DMS79 (cell line): ENCODE data around the gene GRAMD4.

ENCODE experiments used
- DNase-seq: peaks from one replicate; lab custom pipeline; 2025; lab: John Stamatoyannopoulos, UW

The GRAMD4 gene, protein sequence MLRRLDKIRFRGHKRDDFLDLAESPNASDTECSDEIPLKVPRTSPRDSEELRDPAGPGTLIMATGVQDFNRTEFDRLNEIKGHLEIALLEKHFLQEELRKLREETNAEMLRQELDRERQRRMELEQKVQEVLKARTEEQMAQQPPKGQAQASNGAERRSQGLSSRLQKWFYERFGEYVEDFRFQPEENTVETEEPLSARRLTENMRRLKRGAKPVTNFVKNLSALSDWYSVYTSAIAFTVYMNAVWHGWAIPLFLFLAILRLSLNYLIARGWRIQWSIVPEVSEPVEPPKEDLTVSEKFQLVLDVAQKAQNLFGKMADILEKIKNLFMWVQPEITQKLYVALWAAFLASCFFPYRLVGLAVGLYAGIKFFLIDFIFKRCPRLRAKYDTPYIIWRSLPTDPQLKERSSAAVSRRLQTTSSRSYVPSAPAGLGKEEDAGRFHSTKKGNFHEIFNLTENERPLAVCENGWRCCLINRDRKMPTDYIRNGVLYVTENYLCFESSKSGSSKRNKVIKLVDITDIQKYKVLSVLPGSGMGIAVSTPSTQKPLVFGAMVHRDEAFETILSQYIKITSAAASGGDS

DNA sequence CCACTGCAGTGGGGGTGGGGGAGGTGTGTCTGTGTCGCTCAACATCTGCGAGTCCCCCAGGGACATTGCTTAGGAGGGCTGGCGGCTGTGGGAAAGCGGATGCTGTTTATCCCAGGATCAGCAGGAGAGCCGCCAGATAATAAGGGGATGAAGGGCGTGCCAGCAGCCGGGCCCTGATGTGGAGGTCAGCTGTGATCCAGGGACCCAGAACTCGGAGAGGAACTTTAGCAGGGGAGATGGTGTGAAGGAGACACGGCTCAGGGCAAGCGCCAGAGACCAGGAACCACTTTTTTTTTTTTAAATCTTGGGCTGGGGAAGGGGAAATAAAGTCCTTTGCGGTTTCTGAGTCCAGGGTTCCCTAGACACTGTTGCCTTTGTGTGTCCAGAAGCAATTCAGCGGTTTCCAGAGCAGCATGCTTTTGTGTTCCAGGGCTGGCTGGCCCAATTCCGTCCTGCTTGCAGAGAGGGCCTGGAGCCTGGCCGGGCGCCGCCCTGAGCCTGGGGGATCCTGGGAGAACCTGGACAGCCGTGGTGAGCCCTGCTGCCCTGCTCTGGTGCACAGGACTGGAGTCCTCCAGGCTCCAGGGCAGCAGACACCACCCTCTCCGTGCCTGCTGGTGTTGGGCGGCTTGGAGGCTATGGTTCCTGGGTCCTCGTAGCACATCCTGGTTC lies at the start of gene GRAMD4:
TSS of gene GRAMD4 (plus strand) at position 557 of the 672 bp plus-strand sequence. CDS start 6,414 bp downstream, outside the sequence.
- DNase-seq = no peak

DNA sequence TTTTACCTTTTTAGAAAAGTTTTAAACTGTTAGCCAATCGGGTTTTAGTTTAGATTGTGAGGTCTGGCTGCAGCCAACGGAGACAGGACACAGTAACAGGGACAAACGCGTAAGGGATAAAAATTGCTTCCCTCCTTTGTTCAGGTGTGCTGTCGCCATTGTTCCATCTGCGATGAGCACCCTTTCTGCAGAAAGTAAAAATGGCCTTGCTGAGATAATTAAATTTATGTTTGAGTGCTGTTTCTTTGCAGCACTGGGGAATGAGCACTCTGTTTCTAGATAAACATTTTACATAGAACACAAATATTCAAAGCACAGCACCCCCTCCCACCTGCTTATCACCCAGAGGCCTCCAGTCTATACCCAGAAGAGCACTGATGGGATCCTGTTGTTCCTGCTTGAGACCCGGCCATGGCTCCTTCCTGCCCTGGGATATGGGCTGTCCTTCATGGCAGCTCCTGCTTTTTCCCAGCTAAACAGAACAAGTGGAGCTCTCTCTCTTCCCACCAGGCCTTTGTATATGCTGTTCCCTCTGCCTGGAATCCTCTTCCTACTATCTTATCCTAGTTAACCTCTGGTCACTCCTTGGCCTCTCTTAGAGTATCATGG lies 48.4 kb upstream of the GRAMD4 start:
- DNase-seq = no peak

- DNase-seq = no peak
Observed at GRCh38 chr22:46572911-46573780, 47.0 kb upstream of the GRAMD4 start.

DNA sequence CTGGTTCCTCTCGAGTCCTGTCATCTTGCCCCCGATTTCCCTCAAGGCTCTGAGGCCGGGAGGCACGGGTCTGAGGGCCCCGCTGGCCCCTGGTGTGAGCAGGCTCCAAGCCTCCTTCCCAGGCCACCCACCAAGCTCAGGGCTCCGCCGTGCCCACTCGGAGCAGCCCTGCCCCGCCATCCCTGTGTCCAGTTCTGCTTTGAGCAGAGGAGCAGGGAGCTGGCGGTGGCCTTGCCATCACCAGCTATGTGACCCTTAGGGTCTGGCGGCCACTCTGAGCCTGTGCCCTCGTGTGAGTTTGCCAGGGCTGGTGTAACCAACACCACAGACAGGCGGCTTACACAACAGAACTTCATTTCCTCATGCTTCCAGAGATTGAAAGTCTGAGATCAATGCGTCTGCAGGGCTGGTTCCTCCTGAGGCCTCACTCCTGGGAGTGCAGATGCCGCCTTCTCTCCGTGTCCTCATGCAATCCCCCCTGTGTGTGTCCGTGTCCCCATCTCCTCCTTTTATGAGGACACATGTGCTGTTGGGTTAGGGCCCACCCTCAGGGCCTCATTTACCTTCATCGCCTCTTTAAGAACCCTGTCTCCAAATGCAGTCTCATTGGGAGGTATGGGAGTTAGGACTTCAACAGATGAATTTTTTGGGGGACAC lies 46.3 kb upstream of the GRAMD4 start:
- no peak for DNase-seq

- DNase-seq = no peak
Observed at GRCh38 chr22:46574438-46574992, 45.7 kb upstream of the GRAMD4 start.

DNA sequence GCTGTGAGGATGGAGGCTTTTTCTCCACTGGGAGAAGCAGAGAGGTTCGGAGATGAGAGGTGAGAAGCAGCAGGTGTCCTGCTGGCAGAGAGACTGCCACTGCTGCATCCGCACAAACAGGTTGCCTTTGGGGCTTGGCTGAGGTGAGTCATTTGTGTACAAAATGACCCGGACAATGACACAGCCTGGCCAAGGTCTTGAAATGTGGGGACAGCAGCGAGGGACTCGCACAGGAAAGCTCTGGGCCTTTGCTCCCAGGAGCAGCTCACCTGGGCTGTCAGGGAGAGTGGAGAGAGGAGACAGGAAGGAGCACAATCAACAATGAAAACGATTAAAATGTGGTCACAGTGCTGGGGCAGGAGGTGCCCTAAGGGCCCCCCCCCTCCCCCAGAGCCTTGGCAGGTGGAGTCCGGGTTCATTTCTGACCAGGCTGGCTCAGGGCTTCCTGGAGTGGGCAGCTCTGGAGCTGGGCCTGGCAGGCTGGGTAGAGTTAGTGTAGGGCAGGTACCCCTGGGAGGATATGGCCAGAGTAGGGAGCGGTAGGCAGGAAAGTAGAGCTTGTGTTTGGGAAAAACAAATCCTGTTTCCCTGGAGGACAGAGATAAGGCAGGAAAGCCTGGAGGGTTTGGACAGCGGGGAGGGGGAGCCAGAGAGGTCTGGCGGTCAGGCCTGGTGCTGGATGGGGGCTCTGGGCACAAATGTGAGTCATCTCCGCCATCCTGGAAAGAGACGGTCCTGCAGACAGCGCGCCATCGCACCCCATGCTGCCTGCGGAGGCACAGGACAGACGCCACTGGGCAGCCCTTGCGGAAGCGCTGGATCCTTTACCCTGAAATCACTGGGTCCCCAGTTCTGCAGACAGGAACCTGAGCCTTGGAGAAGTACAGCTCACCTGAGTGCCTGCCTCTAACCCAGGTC lies 44.9 kb upstream of the GRAMD4 start:
- DNase-seq = no peak

GRCh38 chr22:46575911-46576555 lies 44.2 kb upstream of the GRAMD4 start:
- peak; percentile 24 for DNase-seq

DNA sequence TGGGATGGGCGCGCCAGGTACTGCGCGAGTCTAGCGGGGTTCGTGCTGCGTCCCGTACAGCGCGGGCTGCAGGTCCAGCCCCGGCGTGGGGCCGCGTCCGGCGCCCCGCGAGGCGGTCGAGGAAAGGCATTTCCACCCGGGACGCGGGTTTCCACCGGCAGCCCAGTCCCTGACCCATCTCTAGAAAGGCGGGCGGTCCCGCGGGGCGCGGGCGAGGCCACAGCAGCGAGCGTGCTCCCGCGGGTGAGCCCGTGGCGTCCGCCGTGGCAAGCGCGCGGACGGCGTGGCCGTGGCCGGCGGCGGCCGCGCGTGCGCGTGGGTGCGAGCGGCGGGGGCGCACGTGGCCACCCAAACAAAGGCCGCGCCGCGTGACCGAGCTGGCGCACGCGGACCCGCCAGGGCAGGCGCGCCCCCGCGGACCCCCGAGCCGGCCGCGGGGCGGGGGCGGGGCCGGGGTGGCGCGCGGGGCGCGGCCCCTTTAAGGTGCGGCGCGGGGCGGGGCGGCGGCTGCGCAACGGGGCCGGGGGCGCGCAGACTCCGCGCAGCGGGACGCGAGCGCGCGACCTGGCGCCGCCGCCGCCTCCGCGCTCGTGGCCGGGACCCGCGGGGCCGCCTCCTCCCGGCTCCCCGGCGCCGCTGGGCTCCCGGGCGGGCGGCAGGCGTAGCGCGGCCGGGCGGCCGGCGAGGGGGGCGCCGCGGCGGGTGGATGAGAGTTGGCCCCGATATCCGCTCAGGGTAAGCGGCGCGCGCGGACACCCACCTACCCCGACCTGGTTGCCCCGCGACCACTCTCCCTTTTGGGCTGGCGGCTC lies 43.4 kb upstream of the GRAMD4 start:
- no peak for DNase-seq

DNA sequence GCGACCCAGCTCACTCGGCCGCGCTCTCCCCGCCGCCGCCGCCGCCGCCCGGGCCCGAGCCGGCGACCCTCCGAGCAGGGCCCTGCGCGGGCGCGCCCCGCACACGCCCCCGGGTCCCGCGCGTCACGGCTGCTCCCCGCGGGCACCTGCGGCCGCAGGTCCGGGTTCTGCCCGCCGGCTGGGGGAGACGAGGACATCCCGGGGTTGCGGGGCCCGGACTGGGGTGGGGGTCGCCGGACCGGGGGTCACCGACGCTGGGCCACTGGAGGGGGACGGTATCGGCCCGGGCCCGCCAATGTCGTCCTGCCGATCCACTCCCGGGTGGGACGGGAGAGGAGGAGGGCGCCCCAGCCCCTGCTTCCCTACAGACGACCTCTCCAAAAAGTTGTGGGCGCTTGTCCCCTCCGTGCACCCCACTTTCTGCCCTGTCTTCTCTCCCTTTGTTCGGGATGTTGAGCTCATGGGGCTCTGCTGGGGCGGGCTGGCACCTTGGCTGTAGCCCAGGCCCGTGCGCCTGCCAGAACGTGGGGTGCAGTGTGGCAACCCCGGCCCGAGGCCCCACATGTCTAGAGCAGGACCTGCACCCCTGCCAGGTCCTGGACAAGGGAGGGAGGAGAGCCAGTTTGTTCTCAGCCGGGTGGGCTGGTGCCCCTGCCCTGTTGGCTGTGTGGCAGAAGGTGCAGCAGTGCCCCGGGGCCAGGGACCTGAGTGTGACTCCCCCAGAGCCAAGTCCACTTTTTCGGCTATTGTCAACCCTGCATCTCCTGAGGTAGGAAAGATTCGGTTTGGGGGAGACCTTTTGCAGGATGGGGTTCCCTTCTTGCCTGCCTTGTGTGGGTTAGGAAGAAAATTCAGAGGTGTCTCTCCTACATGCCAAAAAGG lies 42.6 kb upstream of the GRAMD4 start:
- DNase-seq = no peak

- no peak for DNase-seq
Observed at GRCh38 chr22:46578251-46578823, 41.8 kb upstream of the GRAMD4 start.

- no peak for DNase-seq
Observed at GRCh38 chr22:46578824-46579561, 41.2 kb upstream of the GRAMD4 start.

DNA sequence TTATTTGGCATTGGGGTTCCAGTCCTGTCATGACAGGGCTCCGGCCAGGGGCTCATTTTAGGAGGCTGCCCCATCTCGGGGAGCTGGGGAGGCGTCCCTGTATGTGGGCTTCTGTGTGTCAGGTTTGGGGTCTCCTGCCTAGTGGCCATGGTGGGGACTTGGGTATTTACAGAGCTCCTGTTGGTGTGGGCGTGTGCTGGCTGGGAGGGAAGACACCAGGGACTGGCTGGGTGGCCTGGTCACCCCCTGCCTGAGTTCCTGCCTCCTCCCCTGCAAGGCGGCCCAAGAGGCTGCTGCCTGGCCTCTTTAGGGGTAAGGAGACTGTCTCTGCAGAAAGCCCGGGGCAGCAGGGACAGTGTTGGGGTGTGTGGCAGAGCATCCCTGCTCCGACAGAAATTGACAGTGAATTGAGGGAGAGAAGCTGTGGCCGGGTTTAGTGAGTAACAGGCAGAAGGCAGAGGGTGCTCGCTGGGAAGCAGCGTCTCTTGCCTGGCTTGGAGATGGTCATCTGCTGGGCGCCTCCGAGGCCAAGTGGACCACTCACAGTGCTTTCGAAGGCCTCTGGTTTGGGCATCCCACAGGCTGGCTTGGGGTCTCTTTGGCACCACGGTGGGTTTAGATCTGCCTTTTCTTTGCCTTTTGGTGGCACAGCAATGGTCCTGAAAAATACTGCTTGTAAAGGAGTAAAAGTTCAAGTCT lies 40.3 kb upstream of the GRAMD4 start:
- DNase-seq = no peak

DNA sequence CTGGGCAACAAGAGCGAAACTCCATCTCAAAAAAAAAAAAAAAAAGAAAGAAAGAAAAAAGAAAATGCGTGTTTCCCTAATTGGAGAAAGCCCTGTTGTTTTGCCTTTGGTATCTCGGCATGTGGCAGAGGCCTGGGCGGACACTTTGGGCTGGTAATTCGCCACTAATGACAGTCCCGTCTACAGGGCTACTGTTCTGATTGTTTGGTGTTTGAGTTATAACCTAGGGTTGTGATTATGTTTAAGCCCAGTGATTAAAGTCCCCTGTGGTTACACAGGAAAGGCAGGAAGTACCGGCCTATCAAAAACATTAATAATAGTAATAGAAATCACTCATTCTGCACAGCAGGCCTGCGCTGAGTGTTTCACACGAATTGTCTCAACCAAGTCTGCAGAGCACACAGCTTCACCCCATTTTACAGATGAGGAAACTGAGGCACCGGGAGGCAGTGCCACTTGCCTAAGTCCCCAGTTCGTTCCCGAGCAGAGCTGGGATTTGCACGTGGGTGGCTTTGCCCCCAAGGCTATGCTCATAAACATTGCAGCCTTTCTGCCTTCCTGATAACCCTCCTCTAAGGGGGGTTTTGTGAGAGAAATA lies 39.1 kb upstream of the GRAMD4 start:
- no peak for DNase-seq

DNA sequence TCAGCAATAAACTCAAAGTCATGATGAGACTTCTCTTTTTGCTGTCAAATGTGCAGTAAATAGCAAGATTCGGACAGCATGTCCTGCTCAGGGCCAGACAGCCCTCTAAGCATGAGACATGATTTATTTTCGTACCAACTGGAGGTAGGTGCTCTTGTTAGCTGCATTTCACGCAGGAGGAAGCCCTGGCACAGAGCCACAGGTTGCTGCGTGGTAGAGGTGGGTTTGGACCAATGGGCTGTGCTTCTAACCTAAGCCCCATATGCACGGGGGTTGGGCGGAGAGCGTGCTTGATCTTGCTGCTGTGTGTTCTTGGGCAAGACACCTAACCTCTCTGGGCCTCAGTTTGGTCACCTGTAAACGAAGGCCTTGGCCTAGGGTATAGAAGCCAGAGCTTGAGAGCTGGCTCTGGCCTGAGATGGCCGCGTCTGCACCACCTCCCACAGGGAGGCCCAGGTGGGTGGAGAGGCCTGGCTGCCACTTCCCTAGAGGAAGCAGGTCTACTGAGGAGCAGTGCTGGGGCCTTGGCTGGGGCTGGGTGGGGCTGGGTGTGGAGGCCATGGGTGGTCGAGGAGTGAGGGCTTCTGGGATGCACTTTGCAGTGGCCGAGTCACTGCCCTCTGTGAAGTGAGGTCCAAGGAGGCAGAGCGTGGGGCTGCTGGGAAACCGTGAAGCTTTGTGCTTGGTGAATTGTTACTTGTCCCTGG lies 38.5 kb upstream of the GRAMD4 start:
- DNase-seq = no peak
